ENCODE measurements around the gene SH3PXD2B. TPM values are rescaled to one million over a fixed set of nuclear protein-coding genes. Genes with fewer than 3 reads are reported as not detected.
"Not testable (repeated sequence)": the region's sequence is repeated elsewhere in the genome, so short reads cannot be mapped to it uniquely, and the experiment has no call there.

The SH3PXD2B gene
- total RNA-seq, 1 donor, result 1.3 TPM

DNA sequence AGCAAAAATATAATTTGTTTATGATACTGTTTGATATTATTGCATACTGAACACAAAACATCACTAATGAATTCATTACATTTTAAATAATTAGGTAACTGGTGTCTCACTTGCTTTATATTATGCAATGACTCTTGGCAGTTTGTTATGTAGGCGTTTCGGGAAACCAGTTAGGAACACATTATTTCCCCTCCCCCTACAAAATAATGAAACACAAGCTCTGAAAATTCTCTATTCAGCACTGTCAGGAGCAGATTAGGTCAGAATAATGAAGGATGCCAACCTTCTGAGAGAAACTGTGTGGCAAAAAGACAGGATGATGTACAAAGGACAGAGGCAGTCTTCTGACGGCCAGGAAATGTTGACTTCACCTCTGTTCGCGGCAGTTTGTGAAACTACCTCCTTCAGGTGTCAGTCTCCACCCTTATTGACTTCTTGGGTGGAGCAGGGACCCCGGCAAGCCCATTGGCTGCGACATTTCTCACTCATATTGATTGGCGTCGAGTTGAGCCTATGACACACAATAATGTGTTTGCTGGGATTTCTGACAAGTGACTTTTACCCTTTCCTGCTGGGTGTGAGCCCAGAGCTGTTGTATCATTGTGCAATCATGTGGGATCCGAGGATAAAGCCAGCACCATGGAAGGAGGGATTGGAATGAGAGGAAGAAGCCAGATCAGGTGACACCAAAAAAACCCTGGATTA is 33.9 kb downstream of the SH3PXD2B start:
- DNase-seq (ENCODE audit: low read depth in 2 of 3, low spot score in 2 of 3), result no peak

DNA sequence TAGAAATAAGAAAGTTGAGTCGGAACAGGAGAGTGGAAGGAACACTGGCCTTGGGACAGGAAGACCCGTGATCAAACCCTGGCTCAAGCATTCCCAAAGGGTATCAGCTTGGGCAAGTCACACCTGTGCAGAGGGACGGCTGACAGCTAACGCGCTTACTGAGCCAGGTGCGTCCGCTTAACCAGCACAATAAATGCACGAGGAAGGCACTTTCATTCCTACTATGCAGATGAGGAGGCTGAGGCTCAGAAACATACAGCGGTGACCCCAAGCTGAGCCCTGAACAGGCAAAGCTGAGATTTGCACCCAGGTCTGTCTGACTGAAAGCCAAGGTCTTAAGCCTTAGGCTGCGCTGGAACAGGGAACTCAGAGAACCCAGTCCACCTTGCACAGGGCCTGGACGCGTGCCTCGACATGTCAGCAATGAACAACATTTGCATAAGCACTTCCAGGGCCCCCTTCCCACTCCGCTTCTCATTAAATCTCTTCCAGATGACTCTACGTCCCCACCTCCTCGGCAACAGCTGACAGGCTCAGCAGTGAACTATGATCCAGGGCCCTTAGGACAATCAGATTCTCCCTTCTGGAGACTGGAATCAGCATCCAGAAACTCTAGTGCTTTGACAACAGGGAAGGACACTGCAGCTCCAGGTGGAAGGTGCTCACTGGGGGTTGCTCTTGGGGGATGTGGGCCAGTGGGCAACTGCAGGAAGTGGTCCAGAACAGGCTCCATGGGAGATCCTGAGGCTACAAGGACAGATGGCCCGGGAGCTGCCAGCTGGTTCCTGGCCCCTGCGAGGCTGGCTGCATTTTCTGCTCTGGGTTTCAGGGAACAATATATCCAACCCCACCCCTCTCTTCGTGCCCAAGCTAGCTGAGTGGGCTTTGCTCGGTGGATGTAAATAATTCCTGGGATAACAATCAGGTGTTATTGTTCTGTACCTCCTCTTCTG is 35.2 kb downstream of the SH3PXD2B start:
- DNase-seq (ENCODE audit: low read depth in 2 of 3, low spot score in 2 of 3), result no peak

DNA sequence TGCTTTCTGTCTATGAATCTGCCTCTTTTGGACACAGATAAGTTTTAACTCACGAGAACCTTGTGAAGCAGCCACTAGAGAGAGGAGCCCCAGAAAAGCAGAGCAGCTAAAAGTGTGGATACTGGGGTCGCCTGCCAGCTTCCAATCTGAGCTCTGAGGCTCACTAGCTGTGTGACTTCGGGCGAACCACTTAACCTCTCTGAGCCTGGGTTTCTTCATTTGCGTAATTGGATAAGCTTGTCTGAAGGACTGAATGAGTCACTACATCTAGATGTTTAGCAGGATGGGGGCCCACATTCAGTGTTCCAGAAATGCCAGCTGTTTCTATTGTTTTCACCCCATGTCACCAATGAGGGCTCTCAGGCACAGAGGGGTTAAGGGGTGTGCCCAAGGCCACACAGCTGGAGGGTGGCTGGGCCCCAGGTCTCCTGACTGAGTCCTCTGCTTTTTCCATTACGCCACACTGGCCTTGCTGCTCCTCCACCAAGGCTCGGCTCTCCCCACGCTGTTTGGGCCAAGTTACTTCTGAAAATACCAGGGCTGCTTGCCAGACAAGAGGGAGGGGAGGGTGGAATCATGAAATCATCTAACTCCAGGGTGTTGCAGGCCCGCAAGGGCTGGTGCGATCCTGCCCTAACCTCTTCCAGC is 36.2 kb downstream of the SH3PXD2B start:
- DNase-seq (ENCODE audit: low read depth in 2 of 3, low spot score in 2 of 3), result no peak

DNA sequence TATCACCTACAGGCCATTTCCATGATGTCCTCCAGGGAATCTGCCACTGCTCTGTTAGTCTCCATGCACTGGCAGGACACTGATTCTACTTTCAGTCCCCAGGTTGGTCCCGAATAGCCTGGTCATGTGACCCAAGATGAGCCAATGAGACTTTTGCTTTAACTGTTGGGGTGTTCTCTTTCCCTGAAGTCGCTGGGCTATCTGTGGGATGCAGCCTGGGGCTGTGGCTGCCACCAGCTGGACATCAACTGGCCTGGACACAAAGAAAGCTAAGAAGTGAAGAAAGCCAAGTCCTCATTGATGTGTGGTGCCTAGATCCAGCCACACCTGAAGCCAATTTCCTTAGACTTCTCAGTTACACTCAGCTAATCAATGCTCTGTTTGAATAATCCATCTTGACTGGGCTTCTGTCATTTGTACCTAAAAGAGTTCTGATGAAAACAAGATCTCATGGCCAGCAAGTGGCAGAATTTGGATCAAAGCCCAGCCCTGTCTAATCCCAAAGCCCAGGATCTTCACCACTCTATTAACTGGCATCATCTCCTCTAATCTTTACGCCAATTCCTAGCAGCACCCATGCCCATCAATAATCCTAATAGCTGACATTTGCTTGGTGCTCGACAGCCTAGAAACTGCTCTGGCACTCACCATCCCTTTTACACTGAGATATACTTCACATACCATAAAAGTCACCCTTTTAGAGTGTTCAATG is 37.0 kb downstream of the SH3PXD2B start:
- DNase-seq (ENCODE audit: low read depth in 2 of 3, low spot score in 2 of 3), result no peak

DNA sequence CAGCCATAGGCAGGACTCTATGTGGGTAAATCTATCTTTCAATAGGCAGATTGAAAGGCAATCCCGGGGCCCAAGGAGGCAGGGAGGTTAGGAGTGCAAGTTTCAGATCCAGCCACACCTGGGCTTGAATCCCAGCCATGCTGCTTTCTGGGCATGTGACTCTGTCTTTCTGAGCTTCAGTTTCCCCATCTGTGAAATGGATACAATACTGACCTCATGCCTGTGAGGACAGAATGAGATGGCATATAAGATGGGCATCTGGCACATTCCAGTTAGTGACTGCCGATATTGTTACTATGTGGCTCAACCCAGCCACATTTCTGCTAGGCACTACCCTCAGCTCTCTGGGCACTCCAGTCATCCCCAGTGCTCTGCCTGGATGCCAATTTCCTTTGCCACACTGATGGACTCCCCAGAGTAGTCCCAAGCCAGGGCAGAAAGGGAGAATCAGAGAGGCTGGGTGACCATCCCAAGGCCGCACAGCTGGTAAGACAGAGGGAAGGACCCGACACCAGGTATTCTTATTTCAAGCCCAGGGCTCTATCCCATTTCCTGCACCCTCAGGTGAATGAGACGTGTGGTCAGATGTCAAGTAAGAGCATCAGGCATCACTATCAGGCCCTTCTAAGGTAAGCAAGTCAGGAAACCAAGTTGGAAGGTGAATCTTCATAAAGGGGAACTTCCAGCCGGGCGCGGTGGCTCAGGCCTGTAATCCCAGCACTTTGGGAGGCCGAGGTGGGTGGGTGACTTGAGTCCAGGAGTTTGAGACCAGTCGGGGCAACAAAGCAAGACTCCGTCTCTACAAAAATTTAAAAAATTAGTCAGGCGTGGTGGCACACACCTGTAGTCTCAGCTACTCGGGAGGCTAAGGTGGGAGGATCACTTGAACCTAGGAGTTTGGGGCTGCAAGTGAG is 38.7 kb downstream of the SH3PXD2B start:
- no peak for DNase-seq (ENCODE audit: low read depth in 2 of 3, low spot score in 2 of 3)

DNA sequence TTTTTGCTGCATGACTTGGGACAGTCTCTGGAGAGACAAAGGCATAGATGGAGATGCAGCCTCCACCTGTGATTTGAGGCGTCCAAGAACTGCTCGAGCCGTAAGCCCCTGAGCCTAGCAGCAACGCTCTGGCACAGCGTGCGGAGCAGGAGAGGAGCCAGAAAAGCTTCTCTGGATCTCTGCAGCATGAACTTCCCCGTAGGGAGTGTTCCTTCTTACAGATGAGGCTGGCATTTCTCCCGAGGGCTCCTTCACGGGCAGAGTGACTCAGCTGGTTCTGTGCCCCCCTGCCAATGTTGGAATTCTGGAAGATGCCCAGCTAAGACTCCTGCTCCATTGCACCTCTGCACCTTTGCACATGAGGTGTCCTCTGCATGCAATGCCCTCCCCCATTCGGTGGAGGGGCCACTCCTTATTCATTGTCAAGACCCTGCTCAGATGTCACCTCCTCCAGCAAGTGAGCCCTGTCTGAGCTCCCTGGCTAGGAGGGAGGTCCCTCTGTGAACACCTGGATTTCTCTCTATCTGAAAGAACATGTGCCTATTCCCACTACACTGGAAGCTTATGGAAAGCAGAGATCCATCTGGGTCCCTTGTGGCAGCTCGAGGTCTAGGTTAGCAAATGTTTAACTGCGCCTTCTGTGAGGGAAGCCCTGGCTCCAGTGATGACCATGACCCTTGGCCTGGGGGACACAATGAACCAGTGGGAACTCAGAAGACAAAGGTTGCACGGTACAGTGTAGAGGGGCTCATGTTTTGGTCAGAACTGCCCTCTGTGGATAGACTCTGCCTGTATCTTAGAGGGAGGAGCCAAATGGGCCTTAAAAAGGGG is 39.6 kb downstream of the SH3PXD2B start:
- DNase-seq (ENCODE audit: low read depth in 2 of 3, low spot score in 2 of 3), result no peak

DNA sequence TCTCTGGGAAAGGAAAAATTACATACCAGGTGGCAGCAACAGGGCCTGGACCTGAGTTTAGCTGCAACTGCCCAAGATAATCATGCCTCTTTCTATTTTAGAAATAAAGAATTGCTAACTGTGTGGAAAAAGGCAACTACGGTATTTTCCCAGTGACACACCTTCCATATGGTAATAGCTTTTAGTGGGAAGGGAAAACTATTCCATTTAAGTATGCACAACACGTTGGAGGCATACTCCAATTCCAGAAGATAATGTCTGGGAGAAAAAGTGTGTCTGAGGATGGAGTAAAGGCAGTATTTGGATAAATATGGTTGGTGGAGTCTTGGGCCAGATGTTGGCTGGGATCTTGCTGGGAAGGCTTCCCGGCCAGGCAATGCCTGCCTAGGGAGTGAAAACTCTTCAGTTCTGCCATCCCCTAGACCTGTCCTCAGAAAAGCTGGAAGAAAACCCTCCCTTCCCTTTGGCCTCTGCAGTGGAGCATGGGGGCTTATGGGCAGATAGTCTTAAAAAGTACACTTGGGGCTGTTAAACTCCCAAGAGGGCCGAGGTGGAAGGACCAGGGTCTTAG is 40.6 kb downstream of the SH3PXD2B start:
- DNase-seq (ENCODE audit: low read depth in 2 of 3, low spot score in 2 of 3), result no peak

DNA sequence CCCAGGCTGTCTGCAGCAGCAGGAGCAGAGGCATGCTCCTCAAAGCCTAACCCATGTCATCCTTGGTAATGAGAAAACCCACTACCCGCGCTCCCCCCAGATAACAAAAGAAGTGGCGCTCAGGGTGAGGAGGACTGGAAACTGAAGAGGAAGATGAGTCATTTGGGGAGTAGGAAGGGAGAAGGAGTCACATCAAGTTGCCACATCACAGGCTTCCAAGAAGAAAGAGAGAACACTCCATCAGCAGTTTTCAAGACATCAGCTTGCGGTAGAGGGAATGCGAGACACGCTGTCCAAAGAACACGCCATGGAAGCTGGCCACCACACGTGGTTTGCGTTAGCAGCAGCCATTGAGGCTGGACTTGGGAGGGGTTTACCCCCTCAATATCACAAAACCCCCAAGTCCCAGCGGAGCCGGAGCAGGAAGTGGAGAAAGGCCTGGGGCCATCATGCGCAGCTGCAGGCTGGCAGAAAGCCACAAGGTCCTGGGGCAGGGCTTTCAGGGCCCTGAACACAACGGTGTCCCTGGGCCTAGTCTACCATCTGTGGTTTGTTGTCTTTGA is 41.5 kb downstream of the SH3PXD2B start:
- DNase-seq (ENCODE audit: low read depth in 2 of 3, low spot score in 2 of 3), result no peak

DNA sequence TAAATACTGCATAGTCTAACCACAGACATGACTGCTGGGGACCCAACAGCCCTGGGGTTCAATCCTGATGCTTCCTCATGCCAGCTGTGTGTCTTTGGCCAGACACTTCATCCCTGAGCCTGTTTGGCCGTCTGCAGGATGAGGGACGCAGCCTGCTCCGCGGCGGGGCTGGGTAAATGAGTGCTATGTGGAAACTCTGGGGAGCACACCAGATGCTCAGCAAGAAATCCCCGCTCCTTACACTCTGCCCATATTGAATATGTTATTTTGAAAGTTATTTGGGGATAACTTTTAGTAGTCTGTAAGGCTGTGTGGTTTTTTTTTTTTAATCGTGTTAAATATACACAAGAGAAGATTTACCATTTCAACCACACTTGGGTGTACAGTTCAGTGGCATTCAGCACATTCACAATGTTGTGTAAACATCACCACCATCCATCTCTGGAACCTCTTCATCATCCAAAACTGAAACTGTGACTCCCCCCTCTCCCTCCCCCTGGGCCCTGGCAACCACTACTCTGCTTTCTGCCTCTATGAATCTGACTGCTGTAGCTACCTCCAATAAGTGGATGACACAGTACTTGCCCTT is 42.7 kb downstream of the SH3PXD2B start:
- DNase-seq (ENCODE audit: low read depth in 2 of 3, low spot score in 2 of 3), result no peak

DNA sequence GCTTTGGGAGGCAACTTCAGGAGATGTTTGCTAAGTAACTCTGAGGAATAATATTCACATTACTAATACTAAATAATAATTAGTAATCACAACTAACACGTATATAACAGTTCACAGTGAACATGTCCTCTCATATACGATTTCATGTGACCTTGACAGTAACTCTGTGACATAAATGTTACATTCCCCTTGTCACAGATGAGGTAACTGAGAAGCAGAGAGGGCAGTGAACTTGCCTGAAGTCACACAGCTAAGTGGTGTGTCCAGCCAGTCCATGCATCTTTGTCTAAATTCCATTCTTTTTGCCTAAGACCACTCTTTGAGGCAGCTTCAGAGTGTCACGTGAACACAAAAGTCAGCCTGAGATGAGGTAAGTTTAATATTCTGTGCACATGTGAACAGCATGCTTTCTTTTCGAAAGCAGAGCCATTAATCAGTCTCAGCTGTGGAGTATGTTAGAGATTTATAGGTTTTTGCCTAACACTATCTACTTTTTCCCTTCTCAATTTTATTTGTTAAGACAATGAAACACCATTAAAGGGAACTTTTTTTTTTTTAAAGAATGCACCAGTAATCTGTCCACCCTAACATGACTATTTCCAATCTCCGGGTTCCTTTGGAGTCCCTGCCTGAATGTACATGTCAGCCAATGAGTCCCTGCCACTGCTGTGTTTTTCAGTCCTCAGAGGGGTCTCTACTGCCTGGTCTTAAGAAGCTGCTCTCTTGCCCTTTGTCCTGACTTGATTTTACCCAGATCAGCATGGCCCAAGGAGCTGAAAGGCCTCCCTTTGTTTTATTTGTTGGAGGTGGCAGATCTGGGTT is 43.5 kb downstream of the SH3PXD2B start:
- no peak for DNase-seq (ENCODE audit: low read depth in 2 of 3, low spot score in 2 of 3)

DNA sequence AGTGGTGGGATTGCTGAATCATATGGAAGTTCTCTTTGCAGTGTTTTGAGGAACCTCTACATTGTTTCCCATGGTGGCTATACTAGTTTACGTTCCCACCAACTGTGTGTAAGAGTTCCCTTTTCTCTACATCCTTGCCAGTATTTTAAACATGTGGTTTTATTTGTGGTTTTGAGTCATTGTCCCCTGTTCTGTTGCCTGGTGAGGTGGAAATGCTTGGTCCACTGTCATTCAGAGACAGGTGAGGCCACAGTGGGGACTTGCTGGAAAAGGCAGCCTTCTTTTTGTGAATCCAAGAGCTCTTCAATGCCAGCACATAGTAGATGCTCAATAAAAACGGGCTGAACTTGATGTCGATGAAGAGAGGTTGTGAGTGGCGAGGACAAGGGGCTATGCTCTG is 44.2 kb downstream of the SH3PXD2B start:
- DNase-seq (ENCODE audit: low read depth in 2 of 3, low spot score in 2 of 3), result peak in 2 of 3 donors; percentile 85 to 91

DNA sequence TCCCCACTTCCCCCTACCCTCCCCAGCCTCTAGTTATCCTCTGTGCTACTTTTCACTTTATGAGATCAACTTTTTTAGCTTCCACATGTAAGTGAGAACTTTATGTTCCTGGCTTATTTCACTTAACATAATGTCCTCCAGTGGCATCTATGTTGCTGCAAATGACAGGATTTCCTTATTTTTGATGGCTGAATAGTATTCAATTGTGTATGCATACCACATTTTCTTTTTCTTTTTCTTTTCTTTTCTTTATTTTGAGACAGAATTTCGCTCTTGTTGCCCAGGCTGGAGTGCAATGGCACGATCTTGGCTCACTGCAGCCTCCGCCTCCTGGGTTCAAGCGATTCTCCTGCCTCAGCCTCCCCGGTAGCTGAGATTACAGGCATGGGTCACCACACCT is 44.8 kb downstream of the SH3PXD2B start:
- not testable (repeated sequence) for DNase-seq (ENCODE audit: low read depth in 2 of 3, low spot score in 2 of 3)

DNA sequence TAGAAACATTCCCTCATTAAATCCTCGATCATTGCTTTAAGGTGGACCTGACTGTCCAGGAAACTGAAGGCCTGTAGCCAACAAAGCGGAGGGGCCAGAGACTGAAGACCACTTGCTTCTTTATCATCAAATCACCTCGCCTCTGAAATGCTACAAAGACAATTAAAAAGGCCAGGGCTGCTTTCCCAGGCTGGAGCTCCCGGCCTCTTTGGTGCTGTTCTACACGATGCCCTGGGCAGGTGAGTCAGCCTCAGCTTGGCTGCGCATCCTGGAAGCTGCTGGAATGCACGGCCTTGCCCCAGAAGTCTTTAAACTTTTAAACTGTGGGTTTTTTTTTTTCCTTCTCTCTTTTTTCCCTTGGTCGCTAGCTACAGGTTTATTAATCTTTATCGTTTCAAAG is 46.5 kb downstream of the SH3PXD2B start:
- DNase-seq (ENCODE audit: low read depth in 2 of 3, low spot score in 2 of 3), result no peak

DNA sequence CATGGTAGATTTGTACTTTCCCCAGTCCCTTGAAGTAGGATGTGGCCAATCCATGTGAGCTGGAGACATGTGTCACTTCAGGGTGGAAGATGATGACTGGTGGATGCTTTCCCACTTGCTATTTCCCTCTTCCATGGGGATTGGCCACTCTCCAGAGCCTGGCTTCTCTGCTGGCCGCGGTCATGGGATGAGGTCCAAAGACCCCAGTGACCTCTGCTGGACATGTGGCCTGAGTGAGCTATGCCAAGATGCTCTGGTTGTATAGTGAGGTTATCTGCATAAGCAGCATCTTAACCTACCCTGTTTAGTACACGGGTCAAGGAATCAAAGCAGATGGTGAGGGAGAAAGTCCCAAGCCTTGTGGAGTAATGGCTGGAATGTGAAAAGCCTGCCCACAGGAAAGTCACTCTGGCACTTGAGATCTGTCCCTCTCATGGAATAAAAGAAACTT is 47.1 kb downstream of the SH3PXD2B start:
- DNase-seq (ENCODE audit: low read depth in 2 of 3, low spot score in 2 of 3), result no peak

DNA sequence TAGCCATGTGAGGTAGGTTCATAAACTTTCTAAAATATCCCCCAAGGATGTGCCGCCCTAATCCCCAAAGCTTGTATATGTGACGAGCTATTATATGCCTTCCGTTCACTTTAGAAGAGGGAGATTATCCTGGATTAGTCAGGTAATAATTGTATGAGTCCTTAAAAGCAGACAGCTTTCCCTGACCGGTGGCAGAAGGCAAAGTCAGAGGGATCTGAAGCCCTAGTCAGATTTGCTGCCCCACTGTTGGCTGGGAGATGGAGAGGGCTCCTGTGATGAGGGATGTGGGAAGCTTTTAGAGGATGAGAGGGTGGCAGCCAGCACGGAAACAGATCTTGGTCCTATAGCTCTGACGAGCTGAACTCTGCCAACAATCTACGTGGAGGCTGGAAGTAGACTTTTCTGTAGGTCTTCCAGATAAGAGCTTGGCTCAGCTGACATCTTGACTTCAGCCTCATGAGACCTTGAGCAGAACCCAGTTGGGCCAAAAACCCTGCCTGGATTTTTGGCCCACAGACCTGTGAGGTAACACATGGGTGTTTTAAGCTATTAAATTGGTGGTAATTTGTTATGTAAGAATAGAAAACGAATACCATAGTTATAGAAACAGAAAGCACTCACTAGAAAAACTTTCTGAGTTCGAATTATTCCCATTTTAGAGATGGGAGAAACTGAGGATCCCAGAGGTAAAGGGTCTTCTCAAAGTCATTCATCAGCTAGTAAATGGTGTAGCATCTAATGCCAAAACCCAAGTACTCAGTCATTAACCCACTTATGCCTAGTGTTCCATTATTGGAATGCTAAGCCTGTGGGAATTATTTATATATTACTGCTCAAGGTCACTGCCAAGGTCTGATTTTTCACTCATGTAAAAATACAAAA is 48.9 kb downstream of the SH3PXD2B start:
- DNase-seq (ENCODE audit: low read depth in 2 of 3, low spot score in 2 of 3), result no peak

DNA sequence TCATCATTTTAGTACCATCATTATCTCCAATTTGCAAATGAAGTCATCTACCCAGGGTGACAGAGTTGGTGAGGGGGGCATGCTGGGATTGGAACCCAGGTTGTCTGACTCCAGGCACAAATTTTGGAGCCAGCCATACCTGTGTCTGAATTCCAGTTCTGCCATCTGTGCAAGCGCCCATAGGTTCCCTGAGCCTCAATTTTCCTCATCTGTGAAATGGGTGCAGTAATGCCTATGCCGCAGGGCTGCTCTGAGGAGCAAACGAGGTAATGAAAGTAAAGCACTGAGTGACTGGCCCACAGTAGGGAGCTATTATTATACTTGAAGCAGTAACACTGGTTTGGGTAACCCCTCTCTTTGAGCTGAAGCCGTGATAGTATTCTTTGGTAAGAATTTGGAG is 49.6 kb downstream of the SH3PXD2B start:
- DNase-seq (ENCODE audit: low read depth in 2 of 3, low spot score in 2 of 3), result no peak

Data from hematopoietic multipotent progenitor cell (in vitro differentiated cells).